GM12873 (cell line): ENCODE results near the gene KCND3.

ENCODE experiments used
- TF ChIP-seq, protein P1 (sequence below): IDR thresholded peaks from 2 replicates; pipeline ENCODE4 v1.5.1; 2012; ENCODE audit warnings: low read depth, mild to moderate bottlenecking, moderate library complexity, low read length, control low read depth; ENCODE audit not compliant: insufficient read depth; ENCODE audit errors: missing control alignments

KCND3 gene

DNA sequence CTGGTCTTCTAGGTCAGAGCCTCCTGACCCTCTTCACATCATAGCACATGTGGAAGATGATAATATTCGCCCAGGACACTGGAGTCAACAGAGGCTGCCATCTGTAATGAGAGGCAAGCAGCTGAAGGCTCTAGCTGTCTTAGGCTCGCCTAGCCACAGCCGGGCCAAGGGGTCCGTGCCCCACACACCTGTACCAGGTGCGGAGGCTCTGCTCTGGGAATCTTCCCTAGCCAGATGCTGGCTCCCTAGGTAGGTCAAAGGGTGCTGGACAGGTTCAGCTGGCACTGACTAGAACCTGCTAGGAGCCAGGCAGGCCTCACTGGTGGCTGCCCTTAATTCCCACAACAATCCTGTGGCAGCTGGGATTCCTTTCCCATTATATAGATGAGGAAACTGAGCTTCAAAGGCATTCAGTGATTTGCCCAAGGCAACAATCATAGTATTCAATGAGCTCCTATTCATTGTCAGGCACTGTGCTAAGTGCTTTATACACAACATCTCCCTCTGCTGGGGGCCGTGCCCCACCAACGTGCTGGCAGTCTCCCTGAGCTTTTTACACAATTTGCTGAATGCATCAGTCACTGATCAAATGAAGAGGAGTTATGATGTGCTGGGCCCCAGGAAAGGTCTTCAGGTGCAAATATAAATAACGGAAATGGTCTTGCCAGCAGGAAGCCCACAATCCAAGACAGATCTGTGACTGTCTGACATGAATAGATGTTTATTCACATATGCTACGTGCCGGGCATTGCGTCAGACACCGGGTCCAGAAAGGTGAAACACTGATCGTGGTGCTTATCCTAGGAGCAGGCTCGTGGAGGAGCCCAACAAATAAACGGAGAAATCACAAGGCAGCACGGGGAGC is 175.8 kb downstream of the KCND3 start:
- TF ChIP-seq, protein P1, sequence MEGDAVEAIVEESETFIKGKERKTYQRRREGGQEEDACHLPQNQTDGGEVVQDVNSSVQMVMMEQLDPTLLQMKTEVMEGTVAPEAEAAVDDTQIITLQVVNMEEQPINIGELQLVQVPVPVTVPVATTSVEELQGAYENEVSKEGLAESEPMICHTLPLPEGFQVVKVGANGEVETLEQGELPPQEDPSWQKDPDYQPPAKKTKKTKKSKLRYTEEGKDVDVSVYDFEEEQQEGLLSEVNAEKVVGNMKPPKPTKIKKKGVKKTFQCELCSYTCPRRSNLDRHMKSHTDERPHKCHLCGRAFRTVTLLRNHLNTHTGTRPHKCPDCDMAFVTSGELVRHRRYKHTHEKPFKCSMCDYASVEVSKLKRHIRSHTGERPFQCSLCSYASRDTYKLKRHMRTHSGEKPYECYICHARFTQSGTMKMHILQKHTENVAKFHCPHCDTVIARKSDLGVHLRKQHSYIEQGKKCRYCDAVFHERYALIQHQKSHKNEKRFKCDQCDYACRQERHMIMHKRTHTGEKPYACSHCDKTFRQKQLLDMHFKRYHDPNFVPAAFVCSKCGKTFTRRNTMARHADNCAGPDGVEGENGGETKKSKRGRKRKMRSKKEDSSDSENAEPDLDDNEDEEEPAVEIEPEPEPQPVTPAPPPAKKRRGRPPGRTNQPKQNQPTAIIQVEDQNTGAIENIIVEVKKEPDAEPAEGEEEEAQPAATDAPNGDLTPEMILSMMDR = no peak

DNA sequence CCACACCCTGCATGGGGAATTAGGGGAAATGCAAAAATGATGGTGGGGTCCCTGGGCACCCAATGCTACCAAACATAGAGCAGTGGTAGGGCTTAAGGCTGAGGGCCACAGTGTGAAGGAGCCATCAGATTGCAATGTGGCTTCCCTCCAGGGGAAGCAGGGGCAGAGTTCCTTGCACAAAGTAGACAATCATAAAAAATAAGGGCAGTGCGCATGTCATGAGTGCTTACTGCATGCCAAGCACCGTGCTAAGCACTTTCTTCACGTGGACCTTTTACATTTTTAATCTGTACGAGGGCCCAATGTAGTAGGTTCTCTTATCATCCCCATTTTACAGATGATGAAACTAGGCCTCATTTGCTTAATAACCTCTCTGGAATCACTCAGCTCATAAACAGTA is 177.2 kb downstream of the KCND3 start:
- TF ChIP-seq, protein P1 = no peak

DNA sequence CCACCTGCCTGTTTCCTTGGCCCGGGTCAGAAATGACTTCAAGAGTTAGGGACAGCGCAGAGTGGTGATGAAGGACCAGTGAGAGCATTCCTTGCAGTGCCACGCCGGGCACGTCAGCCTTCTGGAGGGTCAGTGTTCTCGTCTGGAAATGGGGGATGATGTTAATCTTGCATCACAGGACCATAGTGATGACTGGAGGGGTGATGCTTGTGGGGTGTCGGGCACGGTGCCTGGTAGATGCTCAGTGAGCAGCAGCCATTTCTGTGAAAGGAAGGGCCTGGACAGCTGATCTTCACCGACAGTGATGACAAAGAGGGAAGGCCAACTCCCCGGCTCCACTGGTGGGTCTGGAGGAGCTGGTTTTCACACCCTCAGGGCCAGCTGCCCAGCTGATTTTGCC is 177.6 kb downstream of the KCND3 start:
- TF ChIP-seq, protein P1 = no peak

DNA sequence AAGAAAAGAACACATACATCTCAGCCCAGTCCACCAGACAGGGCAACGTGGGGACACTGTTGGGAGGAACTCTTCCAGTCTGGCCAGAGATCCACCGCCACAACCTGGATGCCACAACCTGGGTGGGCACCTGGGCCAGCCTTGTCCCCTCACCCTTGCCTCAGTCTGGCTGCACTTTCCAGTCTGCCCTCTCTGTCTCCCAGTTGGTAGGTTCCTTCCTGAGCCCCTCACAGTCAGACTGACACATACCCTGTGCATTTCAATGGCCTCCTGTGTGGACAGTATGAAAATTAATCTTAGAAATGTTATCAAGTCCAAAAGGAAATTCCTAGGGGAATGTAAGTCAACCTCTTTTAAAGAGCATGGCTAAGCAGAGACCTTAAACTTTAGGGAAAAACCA is 184.2 kb downstream of the KCND3 start:
- TF ChIP-seq, protein P1 = no peak

DNA sequence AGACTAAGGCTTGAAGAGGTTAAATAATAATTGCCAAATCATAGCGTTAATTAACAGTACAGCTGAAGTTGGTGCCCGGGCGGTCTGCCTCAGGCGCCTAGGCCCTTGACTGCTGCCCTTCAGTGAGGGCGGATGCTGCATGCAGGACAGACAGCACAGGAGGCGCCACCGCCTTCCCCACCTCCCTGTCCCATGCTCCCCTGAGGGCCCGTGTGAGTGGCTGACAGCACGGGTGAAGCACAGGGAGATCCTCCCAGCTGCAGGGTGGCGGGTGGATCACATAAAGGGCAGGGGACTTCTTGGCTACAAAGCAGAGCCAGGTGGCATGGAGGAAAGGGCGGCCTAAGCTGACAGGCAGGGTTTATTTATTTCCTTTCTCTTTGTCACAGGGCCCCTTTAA is 184.7 kb downstream of the KCND3 start:
- TF ChIP-seq, protein P1 = no peak

DNA sequence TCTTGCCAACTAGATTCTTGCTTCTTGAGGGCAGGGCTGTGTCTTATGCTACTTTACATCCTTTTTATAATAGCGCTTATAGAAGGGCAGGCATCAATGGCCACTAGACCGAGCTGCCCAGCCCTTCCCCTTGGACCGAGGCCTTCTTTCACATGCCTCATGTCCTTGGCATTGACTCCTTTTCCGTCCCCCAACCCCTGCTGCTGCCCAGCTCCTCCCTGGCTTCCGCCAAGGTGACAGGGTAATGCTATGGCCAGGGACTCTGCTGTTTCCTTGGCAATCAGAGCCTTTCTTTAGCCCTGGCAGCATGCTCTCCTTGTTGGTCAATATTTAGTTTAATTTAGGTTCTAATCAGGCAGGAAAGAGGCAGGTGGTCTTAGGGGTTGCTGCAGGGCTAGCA is 185.5 kb downstream of the KCND3 start:
- TF ChIP-seq, protein P1 = no peak

DNA sequence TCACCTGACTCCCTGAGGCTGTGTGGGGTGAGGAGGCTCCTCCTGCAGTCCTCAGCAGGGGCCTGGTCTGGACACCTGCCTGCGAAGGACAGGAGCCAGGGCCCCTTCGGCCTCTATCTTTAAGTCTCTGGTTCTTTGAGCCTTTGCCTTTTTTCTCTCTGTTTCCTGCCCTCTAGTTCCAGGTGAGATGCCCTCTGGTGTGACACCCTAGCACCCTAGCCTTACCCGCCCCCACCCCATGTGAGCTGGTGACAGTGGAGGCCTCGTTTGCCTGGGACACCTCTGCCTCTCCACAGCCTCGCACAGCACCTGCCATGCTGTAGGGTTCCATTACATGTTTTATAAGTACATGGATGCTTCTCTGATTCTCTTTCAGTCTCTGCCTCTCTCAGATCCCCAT is 186.5 kb downstream of the KCND3 start:
- TF ChIP-seq, protein P1 = no peak
